ENCODE results near the gene ZFX. TPM values are rescaled to one million over a fixed set of nuclear protein-coding genes. Genes with fewer than 3 reads are reported as not detected.
"Not testable (repeated sequence)": the region's sequence is repeated elsewhere in the genome, so short reads cannot be mapped to it uniquely, and the experiment has no call there.

ZFX gene
- total RNA-seq, 2 experiments from 2014 or later, result 41.9 to 44.5 TPM

GRCh38 chrX:24145303-24146186 is 4.0 kb upstream of the ZFX start:
- H3K27me3 Mint-ChIP-seq, result no peaks in the 10 kb centered on the region
- DNase-seq (no peak), ATAC-seq (no peak)
- peak overlapping the region; percentile 8 for H3K27ac Mint-ChIP-seq
- CTCF ChIA-PET, result no interaction called here
- H3K9me3 Mint-ChIP-seq (ENCODE audit: low read depth), result no peaks in the 10 kb centered on the region
- H3K36me3 Mint-ChIP-seq, result no peaks in the 10 kb centered on the region
- peaks cover 25% of the 10 kb centered on the region for H3K4me1 Mint-ChIP-seq
- no peak overlapping the region for H3K4me3 Mint-ChIP-seq

DNA sequence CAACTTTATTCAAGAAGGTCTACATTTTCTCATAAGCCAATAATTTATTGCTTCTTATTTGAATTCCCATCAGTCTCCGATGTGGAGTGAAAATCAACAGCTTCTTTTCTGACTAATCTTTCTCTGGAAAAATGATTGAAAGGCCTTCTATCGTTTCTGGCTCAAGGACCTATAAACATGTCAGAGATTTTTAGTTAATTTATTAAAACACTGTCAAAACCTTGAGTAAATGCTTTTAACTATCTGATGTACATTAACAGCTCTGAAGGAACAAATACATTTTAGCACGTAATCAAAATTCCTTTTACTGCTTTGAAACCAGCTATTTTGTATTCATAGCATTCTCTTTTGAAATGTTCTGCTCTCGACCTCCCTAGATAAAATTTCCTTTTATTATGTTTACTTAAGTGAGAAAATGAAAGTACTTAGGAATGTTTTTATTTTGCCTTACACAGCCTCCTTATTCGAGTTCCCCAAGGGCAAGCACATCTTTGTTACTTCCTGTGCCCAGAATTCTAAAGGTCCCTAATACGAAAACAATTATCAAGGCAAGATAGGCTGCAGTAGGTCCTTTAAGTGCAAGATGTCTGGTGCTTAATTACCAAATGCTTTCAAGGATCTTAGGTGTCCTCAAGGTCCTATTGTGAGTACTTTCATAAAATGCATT is 3.1 kb upstream of the ZFX start:
- peak overlapping the region; percentile 87 for H3K27ac Mint-ChIP-seq
- no peaks in the 10 kb centered on the region for H3K27me3 Mint-ChIP-seq
- peaks cover 28% of the 10 kb centered on the region for H3K4me1 Mint-ChIP-seq
- DNase-seq, result no peak
- CTCF ChIA-PET, result no interaction called here
- peaks cover 6% of the 10 kb centered on the region for H3K36me3 Mint-ChIP-seq
- ATAC-seq, result no peak
- H3K9me3 Mint-ChIP-seq (ENCODE audit: low read depth), result no peaks in the 10 kb centered on the region
- peak overlapping the region; percentile 30 for H3K4me3 Mint-ChIP-seq

GRCh38 chrX:24147165-24147564 is 2.4 kb upstream of the ZFX start:
- H3K4me3 Mint-ChIP-seq, result peak overlapping the region; percentile 30
- CTCF ChIA-PET, result no interaction called here
- H3K36me3 Mint-ChIP-seq, result peaks cover 10% of the 10 kb centered on the region
- DNase-seq (no peak), ATAC-seq (no peak)
- peaks cover 35% of the 10 kb centered on the region for H3K4me1 Mint-ChIP-seq
- H3K9me3 Mint-ChIP-seq (ENCODE audit: low read depth), result no peaks in the 10 kb centered on the region
- H3K27ac Mint-ChIP-seq, result peak overlapping the region; percentile 87
- H3K27me3 Mint-ChIP-seq, result no peaks in the 10 kb centered on the region

DNA sequence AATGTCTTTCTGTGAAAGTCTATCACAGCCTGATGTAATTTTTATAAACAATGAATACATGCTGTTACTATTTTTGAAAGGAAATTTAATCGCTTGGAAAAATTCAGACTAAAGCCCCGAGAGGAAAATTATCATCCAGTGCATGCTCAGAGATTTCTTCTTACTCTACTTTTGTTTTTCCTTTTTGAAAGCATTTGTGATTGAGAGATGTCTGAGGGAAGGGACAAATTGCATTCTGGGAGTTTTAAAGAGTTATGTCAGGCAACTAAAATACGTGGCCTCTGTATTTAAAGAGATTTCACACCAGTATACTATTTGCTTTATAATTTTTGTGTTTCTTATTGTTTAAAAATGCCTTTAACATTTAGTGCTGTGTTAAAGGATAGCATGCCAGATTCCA is 1.4 kb upstream of the ZFX start:
- DNase-seq, result no peak
- H3K4me1 Mint-ChIP-seq, result peaks cover 44% of the 10 kb centered on the region
- CTCF ChIA-PET, result interaction anchor here (1.1 kb wide), 1 partner anchor 12 kb away, joined by 4 read pairs; no protein-coding TSS in a partner anchor
- H3K9me3 Mint-ChIP-seq (ENCODE audit: low read depth), result no peaks in the 10 kb centered on the region
- H3K27ac Mint-ChIP-seq, result peak overlapping the region; percentile 92
- no peaks in the 10 kb centered on the region for H3K27me3 Mint-ChIP-seq
- H3K4me3 Mint-ChIP-seq, result peak overlapping the region; percentile 68
- no peak for ATAC-seq
- H3K36me3 Mint-ChIP-seq, result peaks cover 16% of the 10 kb centered on the region

- Mint-ChIP-seq H3K36me3 (peaks cover 19% of the 10 kb centered on the region), H3K4me1 (peaks cover 50% of the 10 kb centered on the region), H3K27me3 (no peaks in the 10 kb centered on the region), H3K4me3 (peak overlapping the region; percentile 68), H3K27ac (peak overlapping the region; percentile 92), H3K9me3 (ENCODE audit: low read depth) (no peaks in the 10 kb centered on the region)
- CTCF ChIA-PET, result interaction anchor here (1.1 kb wide), 1 partner anchor 13 kb away, joined by 4 read pairs; no protein-coding TSS in a partner anchor
- DNase-seq (peak; percentile 48), ATAC-seq (peak; percentile 3)
Observed at GRCh38 chrX:24148535-24149350, 786 bp upstream of the ZFX start.

DNA sequence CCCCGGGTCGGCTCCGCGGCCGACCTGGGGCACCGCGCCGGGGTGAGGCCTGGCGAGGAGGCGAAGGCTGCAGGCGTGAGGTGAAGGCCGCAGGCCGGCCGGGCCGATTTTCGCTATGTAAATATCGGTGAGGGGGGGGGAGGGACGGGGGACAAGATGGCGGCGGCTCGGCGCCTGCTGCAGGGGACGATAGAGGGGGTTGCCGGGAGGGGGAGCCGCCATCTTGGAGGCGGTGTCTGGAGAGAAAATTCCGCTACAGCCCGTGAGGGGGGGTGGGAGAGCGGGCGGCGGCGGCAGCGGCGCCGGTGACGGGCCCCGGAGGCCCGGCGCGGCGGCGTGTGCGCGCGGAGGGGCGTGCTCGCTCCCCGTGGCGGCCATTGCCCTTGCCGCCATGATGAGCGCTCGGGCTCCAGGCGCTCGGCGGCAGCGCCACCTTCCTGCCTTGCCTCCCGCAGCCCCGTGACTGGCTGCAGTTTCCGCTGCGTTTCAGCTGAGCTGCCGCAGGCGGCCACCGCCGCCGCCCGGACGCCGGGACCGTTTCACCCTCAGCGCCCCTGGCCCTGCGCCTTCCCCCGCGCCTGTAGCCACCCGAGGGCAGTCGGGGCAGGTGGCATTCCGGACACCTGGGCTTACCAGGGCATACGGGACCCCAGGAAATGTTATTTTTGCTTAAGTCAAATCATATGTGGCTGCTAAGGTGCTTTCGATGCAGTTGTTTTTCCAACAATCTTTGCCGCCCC is 692 bp downstream of the ZFX start:
- H3K9me3 Mint-ChIP-seq (ENCODE audit: low read depth), result no peaks in the 10 kb centered on the region
- no peaks in the 10 kb centered on the region for H3K27me3 Mint-ChIP-seq
- peak; percentile 86 for DNase-seq
- peaks cover 21% of the 10 kb centered on the region for H3K36me3 Mint-ChIP-seq
- CTCF ChIA-PET, result no interaction called here
- H3K4me1 Mint-ChIP-seq, result peaks cover 51% of the 10 kb centered on the region
- peak overlapping the region; percentile 85 for H3K4me3 Mint-ChIP-seq
- peak; percentile 77 for ATAC-seq
- peak overlapping the region; percentile 88 for H3K27ac Mint-ChIP-seq

DNA sequence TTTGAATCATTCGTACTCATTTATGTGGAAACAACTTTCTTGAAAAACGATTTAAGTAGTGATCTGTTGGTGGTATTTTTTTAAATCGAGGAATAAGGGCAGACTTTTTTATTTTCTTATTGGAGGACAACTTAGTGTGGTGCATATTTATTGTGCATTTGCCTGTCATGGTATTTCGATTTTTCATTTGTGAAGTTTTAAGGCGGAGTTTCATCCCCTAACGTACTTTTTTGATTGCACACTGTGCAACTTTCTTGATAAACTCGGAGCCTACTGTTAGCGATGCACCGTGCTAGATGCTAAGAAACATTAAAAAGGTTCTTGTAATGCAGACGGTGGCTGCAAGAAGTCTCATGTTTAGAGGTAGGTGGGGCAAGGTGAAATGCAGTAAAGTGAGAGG is 1.4 kb downstream of the ZFX start:
- peaks cover 49% of the 10 kb centered on the region for H3K4me1 Mint-ChIP-seq
- H3K36me3 Mint-ChIP-seq, result peaks cover 26% of the 10 kb centered on the region
- no peaks in the 10 kb centered on the region for H3K9me3 Mint-ChIP-seq (ENCODE audit: low read depth)
- no peak for DNase-seq
- H3K27ac Mint-ChIP-seq, result peak overlapping the region; percentile 88
- CTCF ChIA-PET, result interaction anchor here (0.9 kb wide), 1 partner anchor 69 kb away, joined by 3 read pairs; no protein-coding TSS in a partner anchor
- H3K4me3 Mint-ChIP-seq, result peak overlapping the region; percentile 85
- H3K27me3 Mint-ChIP-seq, result no peaks in the 10 kb centered on the region
- no peak for ATAC-seq

DNA sequence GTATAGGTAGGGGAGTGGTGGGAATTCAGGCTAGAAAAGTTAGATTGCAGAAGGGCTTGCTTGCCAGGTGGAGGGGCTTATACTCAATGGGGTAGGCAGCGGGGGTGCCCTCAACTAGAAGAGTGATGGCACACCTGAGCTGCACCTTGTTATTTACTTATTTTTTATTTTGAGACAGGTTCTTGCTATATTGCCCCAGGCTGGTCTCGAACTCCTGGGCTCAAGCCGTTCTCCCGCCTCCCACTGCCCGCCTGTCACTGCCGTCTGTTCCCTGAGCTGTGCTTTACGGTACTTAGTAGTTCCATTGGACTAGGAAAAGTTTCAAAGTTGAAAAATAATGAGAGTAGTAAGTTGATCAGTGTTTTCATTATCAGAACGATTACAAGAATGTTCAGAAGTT is 2.0 kb downstream of the ZFX start:
- CTCF ChIA-PET, result interaction anchor here (0.9 kb wide), 1 partner anchor 69 kb away, joined by 3 read pairs; no protein-coding TSS in a partner anchor
- DNase-seq, result no peak
- Mint-ChIP-seq H3K9me3 (ENCODE audit: low read depth) (no peaks in the 10 kb centered on the region), H3K4me3 (peak overlapping the region; percentile 85), H3K27me3 (no peaks in the 10 kb centered on the region), H3K27ac (peak overlapping the region; percentile 88), H3K36me3 (peaks cover 30% of the 10 kb centered on the region), H3K4me1 (peaks cover 51% of the 10 kb centered on the region)
- no peak for ATAC-seq

- Mint-ChIP-seq H3K36me3 (peaks cover 35% of the 10 kb centered on the region), H3K4me3 (peak overlapping the region; percentile 85), H3K9me3 (ENCODE audit: low read depth) (no peaks in the 10 kb centered on the region), H3K27me3 (no peaks in the 10 kb centered on the region), H3K4me1 (peaks cover 52% of the 10 kb centered on the region), H3K27ac (peak overlapping the region; percentile 88)
- CTCF ChIA-PET, result no interaction called here
- DNase-seq, result peak; percentile 43
- ATAC-seq, result no peak
Observed at GRCh38 chrX:24153178-24153795, 3.8 kb downstream of the ZFX start.

GRCh38 chrX:24153796-24154189 is 4.3 kb downstream of the ZFX start:
- Mint-ChIP-seq H3K4me1 (peaks cover 50% of the 10 kb centered on the region), H3K4me3 (no peak overlapping the region), H3K27ac (no peak overlapping the region), H3K27me3 (no peaks in the 10 kb centered on the region), H3K36me3 (peaks cover 36% of the 10 kb centered on the region), H3K9me3 (ENCODE audit: low read depth) (no peaks in the 10 kb centered on the region)
- CTCF ChIA-PET, result no interaction called here
- DNase-seq (no peak), ATAC-seq (no peak)

DNA sequence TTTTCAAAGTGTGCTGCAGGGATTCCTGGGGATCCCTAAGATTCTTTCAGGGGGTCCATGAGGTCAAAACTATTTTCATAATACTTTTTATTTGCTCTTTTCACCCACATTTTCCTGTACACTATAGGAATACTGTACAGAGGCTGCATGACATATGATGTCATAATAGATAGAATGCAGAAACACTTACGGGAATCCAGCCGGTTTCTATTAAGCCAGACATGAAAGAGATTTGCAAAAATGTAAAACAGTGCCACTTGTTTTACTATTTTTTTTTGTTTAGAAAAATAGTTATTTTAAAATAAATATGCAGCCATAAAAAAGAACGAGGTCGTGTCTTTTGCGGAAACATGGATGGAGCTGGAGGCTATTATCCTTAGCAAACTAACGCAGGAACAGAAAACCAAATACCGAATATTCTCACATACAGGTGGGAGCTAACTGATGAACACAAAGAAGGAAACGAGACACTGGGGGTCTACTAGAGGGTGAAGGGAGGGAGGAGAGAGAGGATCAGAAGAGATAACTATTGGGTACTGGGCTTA is 5.0 kb downstream of the ZFX start:
- peaks cover 54% of the 10 kb centered on the region for H3K4me1 Mint-ChIP-seq
- CTCF ChIA-PET, result no interaction called here
- no peaks in the 10 kb centered on the region for H3K9me3 Mint-ChIP-seq (ENCODE audit: low read depth)
- peaks cover 37% of the 10 kb centered on the region for H3K36me3 Mint-ChIP-seq
- H3K4me3 Mint-ChIP-seq, result no peak overlapping the region
- no peak overlapping the region for H3K27ac Mint-ChIP-seq
- DNase-seq (no peak), ATAC-seq (no peak)
- no peaks in the 10 kb centered on the region for H3K27me3 Mint-ChIP-seq

DNA sequence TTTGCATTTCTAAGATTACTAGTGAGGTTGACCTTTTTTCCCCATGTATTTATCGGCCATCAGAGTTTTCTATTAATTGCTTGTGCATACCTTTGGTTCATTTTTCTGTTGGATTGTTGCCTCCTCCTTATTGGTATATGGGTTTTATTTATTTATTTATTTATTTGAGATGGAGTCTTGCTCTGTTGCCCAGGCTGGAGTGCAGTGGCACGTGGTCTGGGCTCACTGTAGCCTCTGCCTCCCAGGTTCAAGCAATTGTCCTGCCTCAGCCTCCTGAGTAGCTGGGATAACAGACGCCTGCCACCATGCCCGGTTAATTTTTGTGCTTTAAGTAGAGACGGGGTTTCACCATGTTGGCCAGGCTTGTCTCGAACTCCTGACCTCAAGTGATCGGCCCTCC is 6.2 kb downstream of the ZFX start:
- peaks cover 56% of the 10 kb centered on the region for H3K4me1 Mint-ChIP-seq
- not testable (repeated sequence) for DNase-seq; H3K27me3 Mint-ChIP-seq; H3K9me3 Mint-ChIP-seq (ENCODE audit: low read depth); ATAC-seq
- peaks cover 39% of the 10 kb centered on the region for H3K36me3 Mint-ChIP-seq
- CTCF ChIA-PET, result interaction anchor here (1.0 kb wide), 1 partner anchor 74 kb away, joined by 3 read pairs; no protein-coding TSS in a partner anchor
- H3K27ac Mint-ChIP-seq, result peak overlapping the region; percentile 24
- H3K4me3 Mint-ChIP-seq, result peak overlapping the region; percentile 33
